PC-3 (cell line): Measurements from ENCODE around the gene CA5A. TPM values are rescaled to one million over a fixed set of nuclear protein-coding genes. Genes with fewer than 3 reads are reported as not detected.

ENCODE experiments used
- ATAC-seq: fragments of 200-7000 bp; cut with Tn5 transposase; 2 replicates; pipeline ENCODE4 v1.9.1; 2020; ENCODE audit warnings: mild to moderate bottlenecking, moderate library complexity
- BruUV-seq: library from RNA; stranded (reverse); fragments of 400-500 nt; replicated peaks from 2 replicates; lab custom pipeline; 2021; lab: Mats Ljungman, UMichigan
- CTCF ChIA-PET: fragments of 300-600 bp; sonication (Branson Sonifier 250); formaldehyde crosslinking; loops from one replicate; lab custom pipeline; 2022; ENCODE audit warnings: antibody characterized with exemption; lab: Charles Lee
- POLR2A ChIA-PET: fragments of 300-600 bp; sonication (Branson Sonifier 250); formaldehyde crosslinking; loops from one replicate; lab custom pipeline; 2022; ENCODE audit warnings: antibody characterized with exemption; ENCODE audit not compliant: unreplicated experiment; lab: Charles Lee
- DNase-seq: peaks from one replicate; pipeline ENCODE4 v3.0.0-alpha.2; 2015
- H2AFZ ChIP-seq: fragments of 300-600 bp; sonication (generic); 2 replicates; pipeline ENCODE4 v1.6.0; 2016; ENCODE audit warnings: antibody characterized with exemption, low read length
- H3F3A ChIP-seq: fragments of 300-600 bp; sonication (generic); one replicate; pipeline ENCODE4 v1.6.0; 2017; ENCODE audit warnings: antibody characterized with exemption, low read length, control low read depth, mild to moderate bottlenecking; ENCODE audit not compliant: unreplicated experiment
- H3K27ac ChIP-seq: fragments of 300-600 bp; sonication (generic); 2 replicates; pipeline ENCODE4 v1.5.1; 2016; ENCODE audit warnings: mild to moderate bottlenecking, low read length
- H3K27me3 ChIP-seq: fragments of 300-600 bp; sonication (generic); 2 replicates; pipeline ENCODE4 v1.6.1; 2016; ENCODE audit warnings: low read length, mixed read lengths
- H3K36me3 ChIP-seq: fragments of 300-600 bp; sonication (generic); 2 replicates; pipeline ENCODE4 v1.6.1; 2016; ENCODE audit warnings: low read depth, mixed run types, low read length, mixed read lengths
- H3K4me1 ChIP-seq: fragments of 300-600 bp; sonication (generic); 2 replicates; pipeline ENCODE4 v1.5.1; 2016; ENCODE audit warnings: low read length; ENCODE audit not compliant: insufficient read depth
- H3K4me2 ChIP-seq: fragments of 300-600 bp; sonication (generic); 2 replicates; pipeline ENCODE4 v1.6.0; 2016; ENCODE audit warnings: low read length
- H3K4me3 ChIP-seq: fragments of 300-600 bp; sonication (generic); 2 replicates; pipeline ENCODE4 v1.5.1; 2016; ENCODE audit warnings: mild to moderate bottlenecking, low read length, mixed read lengths
- H3K79me2 ChIP-seq: fragments of 300-600 bp; sonication (generic); 2 replicates; pipeline ENCODE4 v1.6.1; 2017; ENCODE audit warnings: low read length, mixed read lengths
- H3K9ac ChIP-seq: fragments of 300-600 bp; sonication (generic); 2 replicates; pipeline ENCODE4 v1.6.0; 2016; ENCODE audit warnings: mild to moderate bottlenecking, low read length
- H3K9me2 ChIP-seq: fragments of 300-600 bp; sonication (generic); replicated peaks from 2 replicates; pipeline ENCODE4 v1.6.1; 2016; ENCODE audit warnings: mixed run types, low read length, mixed read lengths
- H3K9me3 ChIP-seq: fragments of 300-600 bp; sonication (generic); 2 replicates; pipeline ENCODE4 v1.6.1; 2016; ENCODE audit warnings: low read length, mixed read lengths
- H4K20me1 ChIP-seq: fragments of 300-600 bp; sonication (generic); 2 replicates; pipeline ENCODE4 v1.6.1; 2016; ENCODE audit warnings: low read length, mixed read lengths
- EZH2 ChIP-seq: fragments of 300-600 bp; sonication (generic); IDR thresholded peaks from one replicate; pipeline ENCODE4 v1.6.1; 2017; ENCODE audit warnings: antibody characterized with exemption, mild to moderate bottlenecking, low read length; ENCODE audit not compliant: unreplicated experiment
- EZH2phosphoT487 ChIP-seq: fragments of 300-600 bp; sonication (generic); IDR thresholded peaks from 2 replicates; pipeline ENCODE4 v1.6.1; 2018; ENCODE audit warnings: mild to moderate bottlenecking, antibody characterized with exemption, low read length, borderline replicate concordance
- intact Hi-C: fragments of 100-400 bp; cut with micrococcal nuclease; formaldehyde crosslinking; loops from 2 replicates; pipeline ENCODE4 v1.9.0; 2023
- total RNA-seq: library from RNA; depleted of rRNA; stranded (reverse); fragments of >200 nt; gene quantifications from 2 replicates; pipeline ENCODE4 v1.2.3, GENCODE V29; 2014
- TF ChIP-seq, protein P1 (sequence below): fragments of 300-600 bp; sonication (generic); conservative IDR thresholded peaks from 2 replicates; pipeline ENCODE4 v1.5.1; 2017; ENCODE audit warnings: antibody characterized with exemption, low read depth, mild to moderate bottlenecking, low read length

The CA5A gene
- total RNA-seq, 1 experiment from 2014 or later: not detected

DNA sequence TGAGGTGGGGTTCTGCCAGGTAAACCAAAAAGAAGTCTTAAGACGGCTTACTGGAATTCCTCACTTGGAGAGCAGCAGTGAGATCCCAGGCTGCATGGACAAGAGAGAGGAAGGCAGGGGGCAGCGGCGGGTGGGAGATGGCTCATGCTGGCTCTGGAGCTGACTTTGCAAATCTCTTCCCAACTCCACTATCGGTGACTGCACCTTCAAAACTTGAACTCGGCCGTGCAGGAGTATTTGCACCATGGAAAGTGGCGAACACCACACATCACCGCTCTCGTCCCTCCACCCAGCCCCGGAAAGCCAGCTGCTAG lies 16.7 kb downstream of the CA5A start:
- H3K9me3 ChIP-seq: no peaks in the 10 kb centered on the region
- no peaks in the 10 kb centered on the region for H3K9me2 ChIP-seq
- DNase-seq (no peak), ATAC-seq (no peak)
- CTCF ChIA-PET: no interaction called here
- no peaks in the 10 kb centered on the region for H3K36me3 ChIP-seq
- intact Hi-C loops: no loop called here
- POLR2A ChIA-PET: no interaction called here
- no peaks in the 10 kb centered on the region for H3K27me3 ChIP-seq
- H3K4me1 ChIP-seq: no peaks in the 10 kb centered on the region
- no peaks in the 10 kb centered on the region for H3K79me2 ChIP-seq
- no peaks in the 10 kb centered on the region for H4K20me1 ChIP-seq
- H2AFZ ChIP-seq: no peak overlapping the region
- TF ChIP-seq EZH2 (no peak), EZH2phosphoT487 (no peak)
- TF ChIP-seq, protein P1, sequence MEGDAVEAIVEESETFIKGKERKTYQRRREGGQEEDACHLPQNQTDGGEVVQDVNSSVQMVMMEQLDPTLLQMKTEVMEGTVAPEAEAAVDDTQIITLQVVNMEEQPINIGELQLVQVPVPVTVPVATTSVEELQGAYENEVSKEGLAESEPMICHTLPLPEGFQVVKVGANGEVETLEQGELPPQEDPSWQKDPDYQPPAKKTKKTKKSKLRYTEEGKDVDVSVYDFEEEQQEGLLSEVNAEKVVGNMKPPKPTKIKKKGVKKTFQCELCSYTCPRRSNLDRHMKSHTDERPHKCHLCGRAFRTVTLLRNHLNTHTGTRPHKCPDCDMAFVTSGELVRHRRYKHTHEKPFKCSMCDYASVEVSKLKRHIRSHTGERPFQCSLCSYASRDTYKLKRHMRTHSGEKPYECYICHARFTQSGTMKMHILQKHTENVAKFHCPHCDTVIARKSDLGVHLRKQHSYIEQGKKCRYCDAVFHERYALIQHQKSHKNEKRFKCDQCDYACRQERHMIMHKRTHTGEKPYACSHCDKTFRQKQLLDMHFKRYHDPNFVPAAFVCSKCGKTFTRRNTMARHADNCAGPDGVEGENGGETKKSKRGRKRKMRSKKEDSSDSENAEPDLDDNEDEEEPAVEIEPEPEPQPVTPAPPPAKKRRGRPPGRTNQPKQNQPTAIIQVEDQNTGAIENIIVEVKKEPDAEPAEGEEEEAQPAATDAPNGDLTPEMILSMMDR: no peak
- no peaks in the 10 kb centered on the region for H3F3A ChIP-seq
- H3K4me2 ChIP-seq: no peak overlapping the region
- no peak overlapping the region for H3K27ac ChIP-seq
- BruUV-seq: no TSS peak
- H3K9ac ChIP-seq: no peak overlapping the region
- H3K4me3 ChIP-seq: no peak overlapping the region

DNA sequence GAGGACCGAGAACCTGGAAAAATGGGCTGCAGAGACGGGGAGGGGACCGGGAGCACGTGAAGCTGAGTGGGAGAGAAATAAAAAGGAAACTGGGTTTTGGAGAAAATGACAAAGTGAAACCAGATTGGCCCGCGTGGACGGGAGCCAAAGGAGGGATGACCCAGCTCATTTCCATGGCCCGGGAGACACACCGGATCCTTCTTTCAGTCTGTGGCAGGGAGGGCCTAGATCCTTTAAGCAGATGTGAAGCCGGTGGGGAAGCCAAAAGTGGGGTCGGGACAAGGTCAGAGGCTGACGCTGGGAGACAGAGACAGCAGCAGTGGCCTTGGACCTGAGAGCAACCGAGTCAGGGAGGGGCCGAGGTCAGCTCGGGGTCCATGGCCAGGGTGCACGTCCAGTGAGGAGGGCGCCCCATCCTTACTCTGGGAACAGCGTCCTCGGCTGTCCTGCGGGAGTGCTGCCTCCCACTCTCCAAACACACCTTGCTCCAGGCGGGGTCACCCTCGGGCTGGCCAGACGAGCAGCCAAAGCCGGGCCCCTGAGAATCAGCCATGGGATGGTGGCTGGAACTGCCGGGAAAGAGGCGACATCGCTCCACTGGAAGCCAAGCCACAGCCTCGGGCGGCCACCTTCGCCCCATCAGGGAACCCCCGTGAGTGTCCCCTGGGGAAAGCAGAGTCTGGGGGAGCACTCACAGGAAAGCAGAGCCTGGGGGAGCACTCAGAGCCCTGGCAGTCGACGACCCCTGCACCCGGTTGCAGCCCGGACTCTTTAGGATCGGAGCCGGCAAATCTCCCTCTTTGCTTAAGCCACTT lies 17.3 kb downstream of the CA5A start:
- no peak overlapping the region for H3K4me2 ChIP-seq
- no peaks in the 10 kb centered on the region for H3K9me3 ChIP-seq
- intact Hi-C loops: no loop called here
- no TSS peak for BruUV-seq
- TF ChIP-seq EZH2: no peak
- no peak for TF ChIP-seq EZH2phosphoT487
- TF ChIP-seq, protein P1: no peak
- H4K20me1 ChIP-seq: no peaks in the 10 kb centered on the region
- CTCF ChIA-PET: no interaction called here
- no peak overlapping the region for H3K4me3 ChIP-seq
- POLR2A ChIA-PET: no interaction called here
- H3K79me2 ChIP-seq: no peaks in the 10 kb centered on the region
- DNase-seq (no peak), ATAC-seq (no peak)
- no peak overlapping the region for H3K9ac ChIP-seq
- H3K27ac ChIP-seq: no peak overlapping the region
- no peak overlapping the region for H2AFZ ChIP-seq
- no peaks in the 10 kb centered on the region for H3K9me2 ChIP-seq
- H3K27me3 ChIP-seq: no peaks in the 10 kb centered on the region
- H3F3A ChIP-seq: no peaks in the 10 kb centered on the region
- H3K36me3 ChIP-seq: no peaks in the 10 kb centered on the region
- H3K4me1 ChIP-seq: no peaks in the 10 kb centered on the region

DNA sequence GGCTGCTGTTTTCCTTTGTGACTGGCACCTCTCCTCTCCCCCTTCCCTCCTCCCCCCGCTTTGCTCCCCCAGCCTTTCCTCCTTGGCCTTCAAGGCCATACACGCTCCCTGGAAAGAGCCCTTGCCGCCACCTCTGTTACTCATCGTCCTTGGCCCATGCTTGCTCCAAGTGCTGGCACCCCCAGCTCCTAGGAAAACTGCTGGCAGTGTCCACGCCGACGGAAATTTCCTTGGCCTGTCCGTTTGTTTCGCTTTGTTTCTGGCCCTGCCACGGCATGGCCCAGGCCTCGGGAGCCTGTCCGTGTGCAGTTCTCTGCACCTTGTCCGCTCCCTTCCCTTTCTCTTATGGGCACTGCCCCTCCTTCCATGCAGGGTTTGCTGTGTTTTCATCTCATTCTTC lies 18.0 kb downstream of the CA5A start:
- DNase-seq (no peak), ATAC-seq (no peak)
- Histone ChIP-seq H2AFZ (no peak overlapping the region), H3K4me1 (no peaks in the 10 kb centered on the region), H3K27me3 (no peaks in the 10 kb centered on the region), H3K36me3 (no peaks in the 10 kb centered on the region), H3K9ac (no peak overlapping the region), H4K20me1 (no peaks in the 10 kb centered on the region), H3K79me2 (no peaks in the 10 kb centered on the region), H3K9me2 (no peaks in the 10 kb centered on the region), H3K4me2 (no peak overlapping the region), H3K9me3 (no peaks in the 10 kb centered on the region), H3K27ac (no peak overlapping the region), H3F3A (no peaks in the 10 kb centered on the region), H3K4me3 (no peak overlapping the region)
- TF ChIP-seq EZH2 (no peak), EZH2phosphoT487 (no peak)
- TF ChIP-seq, protein P1: no peak
- ChIA-PET POLR2A (no interaction called here), CTCF (no interaction called here)
- BruUV-seq: no TSS peak
- intact Hi-C loops: no loop called here
